Sigmoid colon (tissue), 4 donors: ENCODE results near the gene MAOA.

Experiments
- POLR2AphosphoS5 ChIP-seq, 4 donors: sonication (generic); formaldehyde crosslinking; IDR thresholded peaks; one replicate each; pipeline ENCODE4 v1.6.1; 2017; ENCODE audit warnings: antibody characterized with exemption in 4 of 4
- TF ChIP-seq, protein P1 (sequence below), 4 experiments: fragments of 450-650 bp in 3 of 4; fragments of 200-600 bp in 1 of 4; IDR thresholded peaks; one replicate each; pipeline ENCODE4 v1.5.1; 2016 to 2019; ENCODE audit warnings: antibody characterized with exemption in 4 of 4, mild to moderate bottlenecking in 3 of 4, moderate library complexity in 2 of 4

GRCh38 chrX:43641691-43642090 is 14.4 kb upstream of the MAOA start:
- TF ChIP-seq, protein P1, sequence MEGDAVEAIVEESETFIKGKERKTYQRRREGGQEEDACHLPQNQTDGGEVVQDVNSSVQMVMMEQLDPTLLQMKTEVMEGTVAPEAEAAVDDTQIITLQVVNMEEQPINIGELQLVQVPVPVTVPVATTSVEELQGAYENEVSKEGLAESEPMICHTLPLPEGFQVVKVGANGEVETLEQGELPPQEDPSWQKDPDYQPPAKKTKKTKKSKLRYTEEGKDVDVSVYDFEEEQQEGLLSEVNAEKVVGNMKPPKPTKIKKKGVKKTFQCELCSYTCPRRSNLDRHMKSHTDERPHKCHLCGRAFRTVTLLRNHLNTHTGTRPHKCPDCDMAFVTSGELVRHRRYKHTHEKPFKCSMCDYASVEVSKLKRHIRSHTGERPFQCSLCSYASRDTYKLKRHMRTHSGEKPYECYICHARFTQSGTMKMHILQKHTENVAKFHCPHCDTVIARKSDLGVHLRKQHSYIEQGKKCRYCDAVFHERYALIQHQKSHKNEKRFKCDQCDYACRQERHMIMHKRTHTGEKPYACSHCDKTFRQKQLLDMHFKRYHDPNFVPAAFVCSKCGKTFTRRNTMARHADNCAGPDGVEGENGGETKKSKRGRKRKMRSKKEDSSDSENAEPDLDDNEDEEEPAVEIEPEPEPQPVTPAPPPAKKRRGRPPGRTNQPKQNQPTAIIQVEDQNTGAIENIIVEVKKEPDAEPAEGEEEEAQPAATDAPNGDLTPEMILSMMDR (IDR thresholded peaks at IDR 0.05): no peak
- no peak for TF ChIP-seq POLR2AphosphoS5 (IDR thresholded peaks at IDR 0.05)
